Pulmonary artery endothelial cell (primary cell): ENCODE data around the gene AGRN. TPM values are rescaled to one million over a fixed set of nuclear protein-coding genes. Genes with fewer than 3 reads are reported as not detected.
"Not testable (repeated sequence)": the region's sequence is repeated elsewhere in the genome, so short reads cannot be mapped to it uniquely, and the experiment has no call there.

Experiments
- DNase-seq: peaks from one replicate; pipeline ENCODE4 v3.0.0-alpha.2; 2011; ENCODE audit warnings: low read depth, low spot score
- total RNA-seq: library from RNA; depleted of rRNA; stranded (reverse); fragments of >200 nt; gene quantifications from 2 replicates; pipeline ENCODE4 v1.2.3, GENCODE V29; 2014

Gene AGRN
- total RNA-seq, 1 donor from 2014 or later = 88.2 TPM

DNA sequence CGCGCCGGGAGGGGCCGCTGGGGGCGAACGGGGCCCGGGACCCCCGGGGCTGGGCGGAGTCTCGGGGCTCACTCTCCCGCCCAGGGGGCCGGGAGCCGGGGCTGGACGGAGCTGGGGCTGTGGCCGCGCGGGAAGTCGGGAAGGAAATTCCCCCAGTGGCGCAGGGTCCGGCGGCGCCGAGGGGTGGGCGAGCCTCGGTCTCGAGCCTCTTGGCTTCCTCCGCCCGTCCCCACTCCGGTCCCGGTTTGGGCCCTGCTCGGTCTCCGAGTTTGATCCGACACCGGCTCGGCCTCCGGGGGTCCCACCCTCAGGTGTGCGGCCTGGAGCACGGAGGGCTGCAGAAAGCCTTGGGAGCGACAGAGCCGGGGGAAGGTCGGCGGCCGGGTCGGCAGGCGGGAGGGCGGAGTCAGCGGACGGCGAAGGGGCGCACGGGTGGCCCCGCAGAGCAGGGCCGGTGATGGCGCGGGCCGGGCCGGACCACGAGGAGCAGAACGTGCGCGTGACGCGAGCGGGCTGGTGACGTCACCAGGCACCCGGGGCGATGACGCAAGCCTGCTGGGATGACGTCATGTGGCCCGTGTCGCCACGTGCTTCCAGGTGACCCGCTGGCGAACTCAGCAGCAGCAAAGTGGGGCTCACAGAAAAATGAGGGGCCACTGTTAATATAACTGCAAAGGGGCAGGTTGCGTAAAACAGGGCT, 19.4 kb upstream of the AGRN start:
- no peak for DNase-seq

DNA sequence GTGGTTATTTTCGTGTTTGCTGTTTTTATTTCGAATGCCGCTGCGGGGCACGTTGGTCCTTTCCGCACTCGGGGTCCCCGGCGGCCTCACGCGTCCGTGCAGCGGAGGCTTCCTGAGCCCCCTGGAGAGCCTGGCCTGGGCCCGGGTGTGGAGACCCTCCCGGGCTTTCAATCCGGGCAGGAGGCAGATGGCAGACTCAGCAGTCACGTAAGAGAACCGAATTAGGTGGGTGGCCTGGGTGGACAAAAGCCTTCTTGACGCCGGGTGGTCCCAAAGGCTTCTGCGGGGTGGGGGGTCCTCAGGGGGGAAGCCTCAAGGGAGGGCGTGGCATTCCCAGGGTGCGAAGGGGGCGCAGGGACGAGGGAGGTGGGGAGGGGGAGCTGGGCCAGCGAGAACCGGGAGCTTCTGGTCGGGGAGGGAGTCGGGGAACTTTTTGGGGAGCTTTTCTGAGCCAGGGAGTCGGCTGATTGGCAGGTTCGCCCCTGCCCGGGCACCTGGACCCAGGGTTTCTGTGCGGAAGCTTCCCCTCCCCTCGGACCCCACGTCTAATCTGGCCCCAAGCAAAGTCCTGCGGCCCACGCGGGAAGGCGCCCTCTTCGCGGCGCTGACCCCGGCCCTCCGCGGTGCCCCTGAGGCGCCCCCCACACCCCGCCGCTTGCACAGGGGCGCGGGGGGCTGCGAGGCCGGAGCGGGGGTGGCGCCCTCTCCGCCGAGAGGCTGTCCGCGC, 18.7 kb upstream of the AGRN start:
- no peak for DNase-seq

DNA sequence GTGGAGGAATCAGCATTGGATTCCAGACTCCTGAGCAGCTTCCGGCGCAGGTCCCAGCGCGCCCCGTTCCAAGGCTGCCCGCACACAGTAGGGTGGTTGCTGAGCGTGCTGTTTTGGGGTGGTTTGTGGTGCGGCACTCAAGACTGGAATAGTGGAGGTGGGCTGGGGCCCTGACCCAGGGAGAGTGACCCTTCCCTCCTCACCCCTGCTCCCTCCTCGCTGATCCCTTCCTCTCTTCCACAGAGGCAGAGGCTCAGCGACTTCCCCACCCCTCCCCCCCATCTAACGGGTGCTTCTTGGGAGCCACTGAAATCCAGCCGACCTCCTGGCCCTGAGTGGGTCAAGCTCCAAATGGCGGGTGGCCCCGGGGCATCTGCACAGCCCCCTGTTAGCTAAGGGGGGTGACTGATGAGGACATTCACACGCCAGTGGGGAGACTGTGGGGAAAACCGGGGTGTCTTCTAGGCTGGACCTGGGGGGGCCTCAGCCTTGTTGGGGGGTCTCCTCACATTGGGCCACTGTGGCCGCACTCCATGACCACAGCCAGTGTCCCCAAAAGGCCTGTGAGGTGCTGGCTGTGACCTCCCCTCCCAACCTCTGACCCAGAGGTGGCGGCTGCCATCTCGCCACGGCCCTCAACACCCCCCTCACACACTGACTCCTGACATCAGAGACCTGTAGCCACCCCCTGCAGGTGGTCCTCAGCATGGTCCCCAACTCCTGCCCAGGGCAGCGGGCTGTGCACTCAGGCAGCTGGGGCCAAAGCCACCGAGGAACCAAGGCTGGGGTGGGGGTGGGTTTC, 16.1 kb upstream of the AGRN start:
- no peak for DNase-seq

DNA sequence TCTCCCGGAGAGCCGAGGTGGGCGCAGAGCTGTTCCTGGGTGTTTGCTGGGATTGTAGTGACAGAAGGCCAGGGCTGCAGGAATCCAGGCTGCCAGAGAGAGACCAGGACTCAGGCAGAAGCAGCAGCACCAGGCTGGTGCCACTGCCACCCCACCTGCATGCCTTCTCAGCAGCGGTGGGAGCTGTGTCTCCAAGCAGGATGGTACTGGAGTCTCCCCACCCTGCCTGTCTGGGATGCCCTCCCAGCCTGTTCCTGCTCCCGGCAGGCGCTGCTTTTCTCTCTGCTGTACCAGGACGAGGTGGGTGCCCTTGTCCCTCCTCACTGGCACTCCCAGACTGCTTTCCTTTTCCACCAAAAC, 15.5 kb upstream of the AGRN start:
- no peak for DNase-seq

DNA sequence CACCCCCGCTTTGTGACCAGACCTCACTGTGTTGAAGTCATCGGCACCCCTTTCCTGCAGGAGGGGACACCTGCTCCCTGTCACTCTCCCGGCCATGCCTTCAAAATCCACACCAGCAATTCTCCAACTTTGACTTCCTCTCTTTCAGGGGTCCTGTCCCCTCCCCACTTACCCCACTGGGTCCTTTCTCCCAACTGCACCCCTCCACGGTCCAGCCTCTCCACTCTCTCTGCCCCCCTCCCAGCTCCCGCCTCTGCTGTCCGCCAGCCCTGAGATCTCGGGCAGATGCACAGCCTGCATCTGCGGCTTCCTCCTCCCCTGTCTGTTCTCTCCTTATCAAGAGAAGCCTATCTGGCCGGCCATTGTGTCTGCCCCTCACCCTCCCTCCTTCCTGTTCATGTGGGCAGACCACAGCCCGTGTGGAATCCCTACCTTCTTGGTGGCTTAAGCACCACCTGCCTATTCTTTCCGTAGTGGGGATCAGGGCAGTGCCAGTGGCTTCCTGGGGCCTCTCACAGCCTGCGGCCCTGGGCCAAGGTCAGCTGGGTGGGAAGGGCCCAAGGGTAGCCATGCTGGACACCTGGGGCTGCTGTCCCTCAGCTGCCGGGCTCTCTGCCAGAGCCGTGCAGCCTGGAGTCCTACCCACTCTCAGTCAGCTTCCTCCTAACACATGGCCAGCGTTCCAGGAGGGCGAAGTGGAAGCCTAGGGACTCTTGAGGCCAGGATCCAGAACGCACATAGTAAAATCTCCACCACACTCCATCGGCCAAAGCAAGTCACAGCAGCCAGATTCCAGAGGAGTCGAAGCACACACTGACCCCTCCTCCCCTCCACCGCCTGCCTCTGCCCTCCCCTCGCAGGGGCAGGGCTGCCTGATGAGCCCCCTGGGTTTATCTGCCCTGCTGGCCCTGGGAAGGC, 14.9 kb upstream of the AGRN start:
- no peak for DNase-seq

DNA sequence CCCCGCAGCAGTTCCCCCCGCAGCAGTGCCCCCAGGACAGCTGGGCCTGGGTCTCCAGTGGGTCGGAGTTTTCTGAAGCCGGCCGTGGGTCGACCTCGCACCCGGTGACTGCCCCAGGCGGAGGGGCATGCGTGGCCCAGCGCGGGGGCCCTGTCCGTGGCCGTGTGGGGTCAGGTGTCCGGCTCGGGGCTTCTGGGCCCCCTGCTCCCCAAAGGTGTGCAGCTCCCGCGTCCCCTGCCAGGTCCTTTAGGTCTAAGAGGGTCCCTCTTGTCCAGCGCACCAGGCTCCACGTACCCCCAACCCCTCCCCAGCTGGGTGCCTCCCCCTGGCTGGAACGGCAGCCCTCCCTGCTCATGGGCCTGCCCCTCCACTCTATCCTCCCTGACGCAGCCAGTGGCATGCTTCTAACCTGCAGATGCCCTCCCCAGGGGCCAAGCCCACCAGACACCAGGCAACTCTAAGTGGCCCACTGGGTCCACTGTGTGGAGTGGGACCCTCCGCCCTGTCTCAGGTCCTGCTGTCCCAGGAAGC, 14.1 kb upstream of the AGRN start:
- DNase-seq = no peak

DNA sequence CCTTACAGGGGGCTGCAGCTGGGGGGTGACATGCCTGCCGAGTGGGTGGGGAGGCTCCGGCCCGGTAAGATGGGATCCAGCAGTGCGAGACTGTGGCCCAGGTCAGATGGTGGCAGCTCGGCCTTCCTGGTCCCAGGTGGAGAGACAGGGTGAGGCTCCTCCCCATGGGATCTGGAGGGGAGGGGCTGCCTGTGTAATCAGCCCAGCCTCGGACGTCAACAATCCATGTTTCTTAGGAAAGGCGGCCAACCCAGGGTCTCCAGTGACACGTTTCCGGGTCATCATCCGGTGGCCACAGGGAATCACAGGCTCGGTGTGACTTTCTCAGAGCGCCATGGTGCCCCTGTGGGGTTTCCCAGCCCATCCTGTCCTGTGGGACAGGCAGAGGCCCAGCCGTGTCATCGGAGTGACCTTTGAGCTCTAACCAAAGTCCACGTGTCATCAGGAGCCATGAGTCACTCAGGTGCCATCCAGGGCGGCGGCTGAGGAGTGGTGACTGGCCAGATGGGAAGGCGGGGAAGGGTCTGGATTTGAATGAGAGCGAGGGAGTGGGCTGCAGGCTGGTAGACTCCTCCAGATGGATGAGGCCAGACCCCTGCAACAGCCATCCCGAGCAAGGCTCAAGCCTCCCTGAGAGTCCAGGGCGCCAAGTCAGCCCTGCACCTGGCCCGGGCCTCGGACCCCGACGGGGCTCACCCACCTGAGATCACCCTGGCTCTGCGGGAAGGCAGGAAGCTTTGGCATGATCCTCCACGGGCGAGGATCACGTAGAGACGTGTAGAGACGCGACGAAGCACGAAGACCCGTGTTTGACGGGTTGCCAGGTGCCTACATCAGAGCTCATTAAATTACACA, 13.4 kb upstream of the AGRN start:
- DNase-seq = no peak

DNA sequence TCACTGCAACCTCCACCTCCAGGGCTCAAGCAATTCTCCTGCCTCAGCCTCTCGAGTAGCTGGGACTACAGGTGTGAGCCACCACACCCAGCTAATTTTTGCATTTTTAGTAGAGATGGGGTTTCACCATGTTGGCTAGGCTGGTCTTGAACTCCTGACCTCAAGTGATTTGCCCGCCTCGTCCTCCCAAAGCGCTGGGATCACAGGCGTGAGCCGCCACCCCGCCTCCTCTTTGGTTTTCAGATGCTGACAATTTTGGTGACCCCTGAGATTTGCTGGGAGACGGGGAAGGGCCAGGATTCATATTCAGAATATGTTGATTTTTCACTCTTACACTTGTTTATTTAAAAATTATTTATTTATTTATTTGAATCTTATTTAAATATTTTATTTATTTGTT, 9.8 kb upstream of the AGRN start:
- DNase-seq = not testable (repeated sequence)

DNA sequence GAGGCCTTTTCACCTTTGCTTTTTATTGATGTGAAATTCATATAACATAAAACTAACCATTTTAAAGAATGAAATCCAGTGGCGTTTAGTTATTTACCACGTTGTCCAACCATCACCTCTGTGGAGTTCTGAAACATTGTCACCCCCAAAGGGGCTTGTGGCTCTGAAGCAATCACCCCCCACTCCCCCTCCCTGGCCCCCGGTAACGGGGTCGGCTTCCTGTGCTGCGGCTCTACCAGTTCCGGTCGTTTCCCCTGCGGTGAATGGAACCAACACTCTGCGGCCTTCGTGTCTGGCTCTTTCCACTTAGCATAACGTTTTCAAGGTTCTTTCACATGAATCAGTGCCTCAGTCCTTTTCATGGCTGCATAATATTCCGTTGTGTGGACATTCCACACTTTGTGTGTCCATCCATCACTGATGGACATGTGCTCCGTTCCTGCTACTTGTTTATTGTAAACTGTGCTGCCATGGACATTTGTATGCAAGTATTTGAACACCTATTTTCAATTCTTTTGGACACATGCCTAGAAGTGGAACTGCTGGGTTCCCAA, 8.4 kb upstream of the AGRN start:
- DNase-seq = no peak

DNA sequence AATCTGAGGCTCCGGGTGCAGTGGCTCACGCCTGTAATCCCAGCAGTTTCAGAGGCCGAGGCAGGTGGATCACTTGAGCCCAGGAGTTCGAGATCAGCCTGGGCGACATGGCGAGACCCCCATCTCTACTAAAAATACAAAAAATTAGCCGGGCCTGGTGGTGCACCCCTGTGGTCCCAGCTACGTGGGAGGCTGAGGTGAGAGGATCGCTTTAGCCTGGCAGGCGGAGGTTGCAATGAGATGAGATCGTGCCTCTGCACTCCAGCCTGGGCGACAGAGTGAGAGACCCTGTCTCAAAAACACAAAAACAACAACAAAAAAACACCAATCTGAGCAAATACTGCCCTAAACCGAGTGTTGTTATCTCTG, 7.2 kb upstream of the AGRN start:
- not testable (repeated sequence) for DNase-seq

DNA sequence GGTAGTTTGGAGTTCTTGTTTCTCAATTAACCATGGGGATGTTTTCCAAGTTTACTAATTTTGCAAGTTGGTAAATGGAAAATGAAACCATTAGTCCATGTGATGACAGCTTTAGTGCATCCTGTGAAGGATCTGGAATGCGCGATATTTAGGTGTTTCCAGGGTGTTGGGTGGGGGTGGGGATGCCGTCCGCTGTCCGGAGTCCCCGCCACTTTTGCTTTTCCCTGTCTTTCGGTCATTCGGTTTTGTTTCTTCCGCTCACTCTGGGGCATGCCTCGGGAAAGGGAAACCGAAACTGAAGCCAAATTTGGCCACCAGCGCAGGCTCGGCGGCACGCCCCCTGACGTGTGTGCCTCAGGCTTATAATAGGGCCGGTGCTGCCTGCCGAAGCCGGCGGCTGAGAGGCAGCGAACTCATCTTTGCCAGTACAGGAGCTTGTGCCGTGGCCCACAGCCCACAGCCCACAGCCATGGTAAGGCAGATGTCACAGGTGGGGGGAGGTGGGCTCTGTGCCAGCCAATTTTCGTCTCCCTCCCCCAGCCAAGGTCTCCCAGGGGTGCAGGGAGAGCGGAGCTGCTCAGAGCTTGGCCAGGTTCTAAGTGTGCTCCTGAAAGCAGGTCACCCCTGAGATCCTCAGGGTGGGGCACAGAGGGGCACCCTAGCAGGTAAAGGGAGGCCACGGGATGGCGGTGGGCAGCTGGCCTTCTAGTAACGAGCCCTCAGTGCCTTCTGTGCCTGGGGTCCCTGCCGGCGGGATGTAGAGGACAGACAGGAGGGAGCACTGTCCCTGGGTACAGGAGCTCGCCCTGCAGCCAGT, 6.6 kb upstream of the AGRN start, which contains the start of gene ISG15:
TSS of gene ISG15 (plus strand) at position 393 of the 817 bp plus-strand sequence. CDS start at position 470, 77 bp downstream.
- no peak for DNase-seq

DNA sequence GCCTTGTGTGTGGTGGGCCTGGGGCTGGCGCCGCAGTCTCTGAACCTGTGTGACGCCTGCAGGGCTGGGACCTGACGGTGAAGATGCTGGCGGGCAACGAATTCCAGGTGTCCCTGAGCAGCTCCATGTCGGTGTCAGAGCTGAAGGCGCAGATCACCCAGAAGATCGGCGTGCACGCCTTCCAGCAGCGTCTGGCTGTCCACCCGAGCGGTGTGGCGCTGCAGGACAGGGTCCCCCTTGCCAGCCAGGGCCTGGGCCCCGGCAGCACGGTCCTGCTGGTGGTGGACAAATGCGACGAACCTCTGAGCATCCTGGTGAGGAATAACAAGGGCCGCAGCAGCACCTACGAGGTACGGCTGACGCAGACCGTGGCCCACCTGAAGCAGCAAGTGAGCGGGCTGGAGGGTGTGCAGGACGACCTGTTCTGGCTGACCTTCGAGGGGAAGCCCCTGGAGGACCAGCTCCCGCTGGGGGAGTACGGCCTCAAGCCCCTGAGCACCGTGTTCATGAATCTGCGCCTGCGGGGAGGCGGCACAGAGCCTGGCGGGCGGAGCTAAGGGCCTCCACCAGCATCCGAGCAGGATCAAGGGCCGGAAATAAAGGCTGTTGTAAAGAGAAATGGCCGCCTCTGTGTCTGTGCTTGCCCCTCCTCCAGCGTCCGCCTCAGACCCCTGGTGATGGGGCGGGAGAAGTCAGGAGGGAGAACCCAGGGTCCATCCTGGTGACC, 5.8 kb upstream of the AGRN start:
- DNase-seq = no peak

DNA sequence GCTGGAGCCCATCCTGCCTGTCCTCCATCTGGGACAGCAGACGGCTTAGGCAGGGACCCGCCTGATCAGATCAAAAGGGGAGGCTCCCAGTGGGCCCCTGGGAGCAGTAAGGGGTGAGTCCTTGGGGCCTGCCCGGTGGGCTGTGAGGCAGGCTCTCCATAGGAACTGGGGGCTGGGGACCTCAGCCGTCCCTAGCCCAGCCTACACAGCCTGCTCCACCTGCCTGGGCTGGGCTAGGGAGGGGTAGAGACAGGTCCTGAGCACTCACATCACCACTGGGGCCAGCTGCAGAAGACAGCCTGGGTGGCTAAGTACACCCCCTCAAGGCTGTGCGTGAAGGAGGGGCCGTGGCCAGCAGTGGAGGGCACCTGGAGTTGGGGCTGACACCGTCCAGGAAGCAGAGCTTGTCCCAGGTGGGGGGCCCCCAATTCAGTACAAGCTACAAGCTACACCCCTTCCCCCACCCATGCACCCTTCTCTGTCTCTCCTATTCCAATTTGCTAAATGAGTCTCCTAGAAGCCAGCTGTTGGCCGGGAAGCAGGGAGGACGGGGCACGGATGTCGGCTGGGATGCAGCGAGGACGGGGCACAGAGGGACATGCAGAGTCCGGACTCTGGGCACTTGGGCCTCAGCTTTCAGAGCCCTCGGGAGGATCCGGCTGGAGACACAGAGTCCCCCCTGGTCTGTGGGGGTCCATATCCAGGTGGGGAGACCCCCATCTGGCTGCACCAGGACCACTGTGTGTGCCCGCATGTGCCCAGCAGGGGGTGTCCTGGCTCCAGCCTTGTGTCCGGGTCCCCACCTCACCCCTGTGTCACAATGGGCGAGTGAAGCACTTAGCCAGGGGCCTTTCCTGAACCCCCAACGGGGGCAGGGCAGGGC, 4.9 kb upstream of the AGRN start:
- no peak for DNase-seq

DNA sequence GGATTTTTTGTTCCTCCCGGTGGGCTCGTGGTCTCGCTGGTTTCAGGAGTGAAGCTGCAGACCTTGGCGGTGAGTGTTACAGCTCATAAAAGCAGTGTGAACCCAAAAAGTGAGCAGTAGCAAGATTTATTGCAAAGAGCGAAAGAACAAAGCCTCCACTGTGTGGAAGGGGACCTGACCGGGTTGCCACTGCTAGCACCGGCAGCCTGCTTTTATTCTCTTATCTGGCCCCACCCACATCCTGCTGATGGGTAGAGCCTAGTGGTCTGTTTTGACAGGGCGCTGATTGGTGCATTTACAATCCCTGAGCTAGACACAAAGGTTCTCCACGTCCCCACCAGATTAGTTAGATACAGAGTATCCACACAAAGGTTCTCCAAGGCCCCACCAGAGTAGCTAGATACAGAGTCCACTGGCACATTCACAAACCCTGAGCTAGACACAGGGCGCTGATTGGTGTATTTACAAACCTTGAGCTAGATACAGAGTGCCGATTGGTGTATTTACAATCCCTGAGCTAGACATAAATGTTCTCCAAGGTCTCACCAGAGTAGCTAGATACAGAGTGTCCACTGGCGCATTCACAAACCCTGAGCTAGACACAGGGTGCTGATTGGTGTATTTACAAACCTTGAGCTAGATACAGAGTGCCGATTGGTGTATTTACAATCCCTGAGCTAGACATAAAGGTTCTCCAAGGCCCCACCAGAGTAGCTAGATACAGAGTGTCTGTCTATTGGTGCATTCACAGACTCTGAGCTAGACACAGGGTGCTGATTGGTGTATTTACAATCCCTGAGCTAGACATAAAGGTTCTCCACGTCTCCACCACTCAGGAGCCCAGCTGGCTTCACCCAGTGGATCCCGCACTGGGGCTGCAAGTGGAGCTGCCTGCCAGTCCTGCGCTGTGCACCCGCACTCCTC, 2.3 kb upstream of the AGRN start:
- DNase-seq = not testable (repeated sequence)

DNA sequence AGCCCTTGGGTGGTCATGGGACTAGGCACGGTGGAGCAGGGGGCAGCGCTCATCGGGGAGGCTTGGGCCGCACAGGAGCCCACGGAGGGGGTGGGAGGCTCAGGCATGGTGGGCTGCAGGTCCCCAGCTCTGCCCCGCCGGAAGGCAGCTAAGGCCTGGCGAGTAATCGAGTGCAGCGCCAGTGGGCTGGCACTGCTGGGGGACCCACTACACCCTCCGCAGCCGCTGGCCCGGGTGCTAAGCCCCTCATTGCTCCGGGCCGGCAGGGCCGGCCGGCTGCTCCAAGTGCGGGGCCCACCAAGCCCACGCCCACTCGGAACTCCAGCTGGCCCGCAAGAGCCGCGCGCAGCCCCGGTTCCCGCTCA, 1.6 kb upstream of the AGRN start:
- DNase-seq = not testable (repeated sequence)
